HS-27A (cell line): Measurements from ENCODE around the gene UBXN2A.
"Not testable (repeated sequence)": the region's sequence is repeated elsewhere in the genome, so short reads cannot be mapped to it uniquely, and the experiment has no call there.

Experiments
- DNase-seq: peaks from one replicate; pipeline ENCODE4 v3.0.0-alpha.2; 2012; ENCODE audit warnings: low read depth, missing footprints

The UBXN2A gene

GRCh38 chr2:23940718-23941620, 706 bp downstream of the UBXN2A start:
- DNase-seq = no peak

DNA sequence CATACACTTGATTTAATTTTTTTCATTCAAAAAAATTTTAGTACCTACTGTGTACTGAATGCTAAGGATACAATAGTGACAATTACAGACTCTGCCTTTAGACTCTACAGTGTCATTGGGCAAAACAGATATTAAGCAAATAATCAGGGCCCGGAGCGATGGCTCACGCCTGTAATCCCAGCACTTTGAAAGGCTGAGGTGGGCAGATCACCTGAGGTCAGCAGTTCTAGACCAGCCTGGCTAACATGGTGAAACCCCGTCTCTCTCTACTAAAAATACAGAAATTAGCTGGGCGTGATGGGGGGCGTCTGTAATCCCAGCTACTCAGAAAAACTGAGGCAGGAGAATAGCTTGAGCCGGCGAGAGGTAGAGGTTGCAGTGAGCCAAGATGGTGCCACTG, 1.4 kb downstream of the UBXN2A start:
- DNase-seq = no peak

GRCh38 chr2:23943666-23944065, 3.4 kb downstream of the UBXN2A start:
- DNase-seq = no peak

DNA sequence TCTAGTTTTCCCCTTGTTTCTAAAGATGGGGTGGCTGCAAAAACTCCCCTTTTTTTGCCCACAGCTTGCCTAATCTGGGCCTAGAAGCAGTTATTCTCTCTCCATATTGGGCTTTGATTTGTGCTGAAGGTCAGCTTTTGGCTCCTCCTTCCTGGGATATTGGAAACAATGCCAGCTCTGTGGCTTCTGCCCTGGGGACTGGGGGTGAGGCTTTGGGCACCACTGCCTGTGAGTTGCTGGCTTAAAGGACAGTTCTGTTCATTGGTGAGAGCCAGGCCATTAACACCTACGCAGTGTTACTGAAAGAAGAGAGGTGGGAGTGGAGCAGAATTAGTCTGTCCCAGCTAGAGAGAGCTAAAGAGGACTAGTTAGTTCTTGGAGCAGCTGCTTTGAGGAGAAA, 4.3 kb downstream of the UBXN2A start:
- no peak for DNase-seq

DNA sequence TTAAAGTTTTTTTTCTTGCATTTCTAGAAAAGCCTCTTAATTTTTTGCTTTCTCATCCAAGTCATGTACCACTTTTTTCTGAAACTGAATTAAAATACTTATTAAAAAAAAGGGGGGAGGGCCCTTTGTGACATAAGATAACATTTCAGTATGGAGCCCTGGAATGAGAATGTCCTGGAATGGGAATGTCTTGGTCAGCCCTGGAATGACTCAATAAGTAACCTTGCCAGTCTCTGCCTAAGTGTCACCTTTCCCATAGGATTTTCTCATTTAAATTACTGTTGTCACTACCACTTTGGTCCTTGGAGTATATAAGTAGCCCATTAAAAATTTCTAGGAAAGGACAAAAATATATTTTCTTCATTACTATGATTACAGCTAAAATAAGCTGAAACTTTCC, 4.7 kb downstream of the UBXN2A start:
- DNase-seq = no peak

GRCh38 chr2:23947350-23947749, 7.1 kb downstream of the UBXN2A start:
- no peak for DNase-seq

GRCh38 chr2:23952558-23952957, 12.3 kb downstream of the UBXN2A start:
- DNase-seq = not testable (repeated sequence)

GRCh38 chr2:23953625-23954024, 13.4 kb downstream of the UBXN2A start:
- no peak for DNase-seq

DNA sequence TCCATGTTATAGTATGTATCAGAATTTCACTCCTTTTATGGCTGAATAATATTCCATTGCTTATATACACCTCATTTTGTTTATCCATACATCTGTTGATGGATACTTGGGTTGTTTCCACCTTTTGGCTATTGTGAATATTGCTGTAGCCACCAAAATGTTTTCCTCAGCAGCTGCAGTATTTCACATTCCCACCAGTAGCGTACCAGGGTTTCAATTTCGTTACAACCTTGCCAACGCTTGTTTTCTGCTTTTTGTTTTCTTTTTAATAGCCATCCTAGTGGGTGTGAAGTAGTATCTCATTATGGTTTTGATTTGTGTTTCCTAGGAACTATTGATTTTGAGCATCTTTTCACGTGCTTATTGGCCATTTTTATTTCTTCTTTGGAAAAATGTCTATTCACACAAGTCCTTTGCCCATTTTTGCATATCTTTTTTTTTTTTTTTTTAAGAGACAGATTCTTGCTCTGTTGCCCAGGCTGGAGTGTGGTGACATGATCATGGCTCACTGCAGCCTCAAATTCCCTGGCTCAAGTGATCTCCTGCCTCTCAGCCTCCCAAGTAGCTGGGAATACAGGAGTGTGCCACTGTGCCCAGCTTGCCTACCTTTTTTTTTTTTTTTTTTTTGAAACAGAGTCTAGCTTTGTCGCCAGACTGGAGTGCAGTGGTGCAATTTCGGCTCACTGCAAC, 14.2 kb downstream of the UBXN2A start:
- DNase-seq = no peak

- DNase-seq = no peak
Measured at GRCh38 chr2:23967846-23968245, 27.6 kb downstream of the UBXN2A start.

GRCh38 chr2:23976883-23977282, 36.6 kb downstream of the UBXN2A start:
- no peak for DNase-seq

DNA sequence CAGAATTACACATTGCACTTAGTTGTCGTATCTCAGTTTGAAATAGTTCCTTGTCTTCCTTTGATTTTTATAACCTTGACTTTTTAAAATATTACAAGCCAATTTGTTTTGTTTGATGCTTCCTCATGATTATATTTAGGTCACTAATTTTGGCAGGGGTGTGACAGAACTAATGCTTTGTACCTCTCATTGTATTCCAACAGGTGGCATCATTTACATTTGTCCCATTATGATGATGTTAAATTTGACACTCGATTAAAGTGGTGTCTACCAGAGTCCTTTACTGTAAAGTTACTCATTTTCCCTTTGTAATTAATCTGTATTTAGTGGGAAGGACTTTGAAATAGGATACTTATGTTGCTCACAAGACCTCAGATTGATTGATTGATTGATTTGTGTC, 48.1 kb downstream of the UBXN2A start:
- no peak for DNase-seq

DNA sequence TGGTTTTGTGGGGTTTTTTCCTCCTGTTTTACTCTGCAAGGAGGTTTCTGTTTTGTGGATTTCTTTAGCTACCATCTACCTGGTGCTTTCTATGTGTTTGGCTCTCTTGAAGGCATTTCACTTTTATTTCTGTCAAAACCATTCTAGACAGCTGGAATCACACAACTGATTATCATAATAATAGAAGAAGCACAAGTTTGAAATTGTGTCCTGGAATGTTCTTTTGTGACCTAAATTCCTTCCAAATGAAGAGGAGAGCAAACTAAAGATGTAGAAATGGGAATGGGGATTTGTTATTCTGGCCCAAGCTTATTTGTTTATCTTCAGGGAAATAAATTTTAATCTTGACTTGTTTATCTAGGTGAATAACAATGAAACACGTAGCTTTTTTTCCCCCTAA, 52.7 kb downstream of the UBXN2A start:
- DNase-seq = no peak

DNA sequence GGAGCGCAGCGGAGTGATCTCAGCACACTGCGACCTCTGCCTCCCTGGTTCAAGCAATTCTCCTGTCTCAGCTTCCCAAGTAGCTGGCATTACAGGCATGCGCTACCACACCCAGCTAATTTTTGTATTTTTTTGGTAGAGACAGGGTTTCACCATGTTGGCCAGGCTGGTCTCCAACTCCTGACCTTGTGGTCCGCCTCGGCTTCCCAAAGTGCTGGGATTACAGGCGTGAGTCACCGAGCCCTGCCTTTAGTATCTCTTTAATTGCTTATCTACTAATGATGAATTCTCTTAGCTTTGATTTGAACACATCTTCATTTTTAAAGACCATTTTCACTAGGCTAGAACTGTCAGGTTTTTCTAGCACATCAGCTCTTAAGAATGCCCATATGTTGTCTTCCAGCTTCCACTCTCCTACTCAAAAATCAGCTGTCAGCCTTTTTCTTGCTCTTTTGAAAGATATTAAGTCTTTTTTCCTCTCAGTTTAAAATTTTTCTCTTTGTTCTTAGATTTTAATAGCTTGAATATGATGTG, 53.5 kb downstream of the UBXN2A start:
- DNase-seq = no peak

GRCh38 chr2:23994567-23994966, 54.3 kb downstream of the UBXN2A start:
- DNase-seq = no peak

GRCh38 chr2:24007693-24008092, 67.4 kb downstream of the UBXN2A start:
- no peak for DNase-seq

DNA sequence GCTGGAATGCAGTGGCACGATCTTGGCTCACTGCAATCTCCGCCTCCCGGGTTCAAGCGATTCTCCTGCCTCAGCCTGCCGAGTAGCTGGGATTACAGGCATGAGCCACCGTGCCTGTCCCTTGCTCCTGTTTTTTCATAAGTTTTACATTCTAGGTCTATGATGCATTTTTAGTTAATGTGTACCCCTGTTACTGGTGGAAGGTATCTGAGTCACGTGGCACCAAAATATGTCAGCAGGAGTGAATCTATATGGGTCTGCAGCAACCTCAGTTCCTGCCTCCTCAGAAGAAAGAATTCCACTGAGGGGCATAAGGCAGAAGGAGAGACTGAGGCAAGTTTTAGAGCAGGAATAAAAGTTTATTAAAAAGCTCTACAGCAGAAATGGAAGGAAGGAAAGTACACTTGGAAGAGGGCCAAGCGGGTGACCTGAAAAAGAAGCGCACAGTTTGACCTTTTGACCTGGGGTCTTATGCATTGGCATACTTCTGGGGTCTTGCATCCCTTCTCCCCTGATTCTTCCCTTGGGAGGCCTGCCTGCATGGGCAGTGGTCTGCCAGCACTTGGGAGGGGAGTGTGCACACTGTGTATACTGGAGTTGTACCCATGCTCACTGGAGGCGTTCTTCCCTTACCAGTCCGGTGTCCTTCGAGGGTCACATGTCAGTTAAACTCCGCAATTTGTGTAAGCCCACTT, 68.6 kb downstream of the UBXN2A start:
- no peak for DNase-seq

- DNase-seq = no peak
Measured at GRCh38 chr2:24009367-24009679, 69.1 kb downstream of the UBXN2A start.

GRCh38 chr2:24009680-24010476, 69.6 kb downstream of the UBXN2A start, which contains the start of gene MFSD2B:
Gene MFSD2B, plus strand, starts transcription at chr2:24010085. Its CDS starts 12 bp downstream, at chr2:24010097.
- DNase-seq = no peak

GRCh38 chr2:24010477-24011249, 70.4 kb downstream of the UBXN2A start:
- no peak for DNase-seq
